HEK293 (cell line): ENCODE data around the gene CPNE2.

Source experiments
- CTCF ChIA-PET: fragments of 350-600 bp; formaldehyde crosslinking; extraction: SDS; loops from one replicate; lab custom pipeline; 2021; ENCODE audit warnings: antibody characterized with exemption; lab: Yijun Ruan, JAX
- POLR2A ChIA-PET: fragments of 300-600 bp; formaldehyde crosslinking; extraction: SDS; loops from one replicate; lab custom pipeline; 2020; ENCODE audit warnings: antibody characterized with exemption, inconsistent platforms; lab: Yijun Ruan, JAX
- H3K27ac ChIP-seq: fragments of 200-500 bp; sonication (Bioruptor generic); 2 replicates; pipeline ENCODE4 v1.5.1; 2014; ENCODE audit warnings: low read depth, low read length, control low read depth, inconsistent platforms; ENCODE audit errors: extremely low read depth
- H3K36me3 ChIP-seq, 2 experiments: fragments of 200-500 bp in 1 of 2; sonication (Bioruptor generic) in 1 of 2; 1 replicate in 1 of 2; 2 replicates in 1 of 2; pipeline ENCODE4 v1.5.1; 2014 to 2017; ENCODE audit warnings: inconsistent platforms in 2 of 2, low read length in 2 of 2; ENCODE audit not compliant: control insufficient read depth in 2 of 2, insufficient read depth in 1 of 2
- H3K4me1 ChIP-seq: fragments of 200-500 bp; sonication (Bioruptor generic); 2 replicates; pipeline ENCODE4 v1.5.1; 2014; ENCODE audit warnings: mild to moderate bottlenecking, low read length, inconsistent platforms; ENCODE audit not compliant: control insufficient read depth, insufficient read depth
- H3K4me3 ChIP-seq: 2 replicates; pipeline ENCODE4 v1.5.1; 2011; ENCODE audit warnings: low read depth, mild to moderate bottlenecking, control low read depth, low read length, moderate library complexity
- H3K9me3 ChIP-seq: fragments of 200-500 bp; sonication (Bioruptor generic); 2 replicates; pipeline ENCODE4 v1.5.1; 2014; ENCODE audit warnings: low read depth, low read length, inconsistent platforms; ENCODE audit not compliant: control insufficient read depth, insufficient read depth
- EGR2 ChIP-seq: fragments of 450-650 bp; formaldehyde crosslinking; IDR thresholded peaks from 2 replicates; pipeline ENCODE4 v1.5.1; 2016; ENCODE audit warnings: low read depth, missing biosample characterization, missing genetic modification characterization
- KLF7 ChIP-seq: fragments of 450-650 bp; formaldehyde crosslinking; IDR thresholded peaks from 2 replicates; pipeline ENCODE4 v1.5.1; 2016; ENCODE audit warnings: missing biosample characterization, missing genetic modification characterization, borderline replicate concordance
- MYNN ChIP-seq: fragments of 450-650 bp; formaldehyde crosslinking; IDR thresholded peaks from 2 replicates; pipeline ENCODE4 v1.5.1; 2016; ENCODE audit warnings: missing biosample characterization, missing genetic modification characterization, borderline replicate concordance
- MZF1 ChIP-seq: fragments of 450-650 bp; formaldehyde crosslinking; IDR thresholded peaks from 2 replicates; pipeline ENCODE4 v1.5.1; 2017; ENCODE audit warnings: missing biosample characterization, missing genetic modification characterization, borderline replicate concordance
- PRDM1 ChIP-seq: fragments of 450-650 bp; formaldehyde crosslinking; IDR thresholded peaks from 2 replicates; pipeline ENCODE4; 2016; ENCODE audit warnings: missing biosample characterization, missing genetic modification characterization
- SCRT2 ChIP-seq: fragments of 450-650 bp; formaldehyde crosslinking; IDR thresholded peaks from 2 replicates; pipeline ENCODE4 v1.5.1; 2016; ENCODE audit warnings: missing biosample characterization, missing genetic modification characterization
- YY1 ChIP-seq: fragments of 450-650 bp; formaldehyde crosslinking; IDR thresholded peaks from 2 replicates; pipeline ENCODE4 v1.5.1; 2018; ENCODE audit warnings: missing biosample characterization, missing genetic modification characterization
- ZBTB10 ChIP-seq: fragments of 450-650 bp; formaldehyde crosslinking; IDR thresholded peaks from 2 replicates; pipeline ENCODE4 v1.5.1; 2016; ENCODE audit warnings: missing biosample characterization, missing genetic modification characterization
- ZBTB11 ChIP-seq: fragments of 450-650 bp; formaldehyde crosslinking; conservative IDR thresholded peaks from 2 replicates; pipeline ENCODE4 v1.5.1; 2016; ENCODE audit warnings: low read depth, missing biosample characterization, missing genetic modification characterization
- ZBTB48 ChIP-seq: fragments of 450-650 bp; formaldehyde crosslinking; IDR thresholded peaks from 2 replicates; pipeline ENCODE4 v1.5.1; 2016; ENCODE audit warnings: missing biosample characterization, missing genetic modification characterization
- ZNF112 ChIP-seq: fragments of 450-650 bp; formaldehyde crosslinking; IDR thresholded peaks from 2 replicates; pipeline ENCODE4 v1.5.0; 2017; ENCODE audit warnings: missing biosample characterization, missing genetic modification characterization
- ZNF174 ChIP-seq: fragments of 450-650 bp; formaldehyde crosslinking; IDR thresholded peaks from 2 replicates; pipeline ENCODE4 v1.5.0; 2017; ENCODE audit warnings: missing biosample characterization, mild to moderate bottlenecking, missing genetic modification characterization
- ZNF221 ChIP-seq: fragments of 450-650 bp; formaldehyde crosslinking; IDR thresholded peaks from 2 replicates; pipeline ENCODE4 v1.5.1; 2017; ENCODE audit warnings: missing biosample characterization, missing genetic modification characterization, borderline replicate concordance
- ZNF239 ChIP-seq: fragments of 450-650 bp; formaldehyde crosslinking; IDR thresholded peaks from 2 replicates; pipeline ENCODE4 v1.5.1; 2016; ENCODE audit warnings: missing biosample characterization, missing genetic modification characterization
- ZNF48 ChIP-seq: fragments of 450-650 bp; formaldehyde crosslinking; IDR thresholded peaks from 2 replicates; pipeline ENCODE4 v1.5.1; 2016; ENCODE audit warnings: missing biosample characterization, missing genetic modification characterization
- ZNF501 ChIP-seq: fragments of 450-650 bp; formaldehyde crosslinking; IDR thresholded peaks from 2 replicates; pipeline ENCODE4 v1.5.1; 2016; ENCODE audit warnings: missing biosample characterization, missing genetic modification characterization
- ZNF529 ChIP-seq: fragments of 450-650 bp; formaldehyde crosslinking; IDR thresholded peaks from 2 replicates; pipeline ENCODE4 v1.5.1; 2017; ENCODE audit warnings: missing genetic modification characterization, missing biosample characterization; ENCODE audit not compliant: insufficient replicate concordance
- ZNF654 ChIP-seq: fragments of 450-650 bp; formaldehyde crosslinking; IDR thresholded peaks from 2 replicates; pipeline ENCODE4 v1.5.1; 2016; ENCODE audit warnings: low read depth, missing biosample characterization, missing genetic modification characterization
- ZNF664 ChIP-seq: fragments of 450-650 bp; formaldehyde crosslinking; IDR thresholded peaks from 2 replicates; pipeline ENCODE4 v1.5.1; 2016; ENCODE audit warnings: missing biosample characterization, missing genetic modification characterization
- ZNF670 ChIP-seq: fragments of 450-650 bp; formaldehyde crosslinking; IDR thresholded peaks from 2 replicates; pipeline ENCODE4 v1.5.1; 2016; ENCODE audit warnings: missing biosample characterization, missing genetic modification characterization, low read depth
- ZNF791 ChIP-seq: fragments of 450-650 bp; formaldehyde crosslinking; IDR thresholded peaks from 2 replicates; pipeline ENCODE4 v1.5.1; 2016; ENCODE audit warnings: missing biosample characterization, missing genetic modification characterization
- TF ChIP-seq, protein P1 (sequence below): fragments of 450-650 bp; formaldehyde crosslinking; IDR thresholded peaks from 2 replicates; pipeline ENCODE4 v1.5.1; 2016; ENCODE audit warnings: missing biosample characterization, missing genetic modification characterization, low read depth

Gene CPNE2

GRCh38 chr16:57172721-57173290 lies 80.4 kb downstream of the CPNE2 start:
- no peaks in the 10 kb centered on the region for H3K9me3 ChIP-seq

DNA sequence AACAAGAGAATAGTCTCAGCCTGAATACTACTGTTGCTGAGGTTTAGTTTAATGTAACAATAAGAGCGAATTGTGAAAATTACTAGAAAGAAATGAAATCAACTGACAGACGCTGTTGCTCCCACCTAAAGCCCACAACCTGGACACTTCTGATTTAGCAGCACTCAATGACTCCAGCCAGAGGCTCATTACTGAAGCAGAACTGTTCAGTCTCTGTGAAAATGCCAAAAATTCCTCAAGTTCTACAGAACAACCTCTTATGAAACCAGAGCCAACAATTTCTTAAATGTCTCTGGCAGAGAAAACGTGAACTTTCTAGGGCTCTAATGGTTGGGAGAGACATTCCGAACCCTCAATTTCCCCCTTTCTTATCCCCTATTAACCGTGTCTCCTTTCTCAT lies 83.5 kb downstream of the CPNE2 start:
- no peak overlapping the region for H3K4me3 ChIP-seq
- peaks cover 3 to 28% of the 10 kb centered on the region in 2 experiments for H3K36me3 ChIP-seq
- ChIA-PET CTCF (no interaction called here), POLR2A (no interaction called here)
- peaks cover 13% of the 10 kb centered on the region for H3K4me1 ChIP-seq
- H3K9me3 ChIP-seq, result no peaks in the 10 kb centered on the region
- no peak overlapping the region for H3K27ac ChIP-seq
- TF ChIP-seq MYNN (tag by site-specific recombination) (no peak), SCRT2 (tag by site-specific recombination) (no peak), MZF1 (tag by site-specific recombination) (no peak), ZNF501 (no peak), KLF7 (no peak), ZNF221 (tag by site-specific recombination) (no peak), ZNF664 (tag by site-specific recombination) (no peak), EGR2 (tag by site-specific recombination) (no peak), PRDM1 (tag by site-specific recombination) (no peak), ZNF529 (tag by site-specific recombination) (no peak), ZNF48 (no peak), ZNF670 (tag by site-specific recombination) (no peak), ZNF112 (tag by site-specific recombination) (no peak), ZNF239 (tag by site-specific recombination) (no peak)

More at GRCh38 chr16:57172721-57173290, 80.4 kb downstream of the CPNE2 start:
- ChIA-PET POLR2A (no interaction called here), CTCF (interaction anchor here (0.7 kb wide), 2 partner anchors 80 to 595 kb away, joined by 4 to 6 read pairs; no protein-coding TSS in a partner anchor)
- Histone ChIP-seq H3K4me1 (no peaks in the 10 kb centered on the region), H3K27ac (no peak overlapping the region), H3K4me3 (no peak overlapping the region), H3K36me3 (peaks cover 13 to 44% of the 10 kb centered on the region in 2 experiments)
- TF ChIP-seq, protein P1, sequence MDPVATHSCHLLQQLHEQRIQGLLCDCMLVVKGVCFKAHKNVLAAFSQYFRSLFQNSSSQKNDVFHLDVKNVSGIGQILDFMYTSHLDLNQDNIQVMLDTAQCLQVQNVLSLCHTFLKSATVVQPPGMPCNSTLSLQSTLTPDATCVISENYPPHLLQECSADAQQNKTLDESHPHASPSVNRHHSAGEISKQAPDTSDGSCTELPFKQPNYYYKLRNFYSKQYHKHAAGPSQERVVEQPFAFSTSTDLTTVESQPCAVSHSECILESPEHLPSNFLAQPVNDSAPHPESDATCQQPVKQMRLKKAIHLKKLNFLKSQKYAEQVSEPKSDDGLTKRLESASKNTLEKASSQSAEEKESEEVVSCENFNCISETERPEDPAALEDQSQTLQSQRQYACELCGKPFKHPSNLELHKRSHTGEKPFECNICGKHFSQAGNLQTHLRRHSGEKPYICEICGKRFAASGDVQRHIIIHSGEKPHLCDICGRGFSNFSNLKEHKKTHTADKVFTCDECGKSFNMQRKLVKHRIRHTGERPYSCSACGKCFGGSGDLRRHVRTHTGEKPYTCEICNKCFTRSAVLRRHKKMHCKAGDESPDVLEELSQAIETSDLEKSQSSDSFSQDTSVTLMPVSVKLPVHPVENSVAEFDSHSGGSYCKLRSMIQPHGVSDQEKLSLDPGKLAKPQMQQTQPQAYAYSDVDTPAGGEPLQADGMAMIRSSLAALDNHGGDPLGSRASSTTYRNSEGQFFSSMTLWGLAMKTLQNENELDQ (tag by site-specific recombination), result no peak
- no peak for TF ChIP-seq YY1 (tag by site-specific recombination)
- TF ChIP-seq ZBTB11, result no peak
- no peak for TF ChIP-seq ZBTB48 (tag by site-specific recombination)
- TF ChIP-seq ZNF174 (tag by site-specific recombination), result no peak
- TF ChIP-seq MYNN (tag by site-specific recombination), result no peak
- TF ChIP-seq ZNF791 (tag by site-specific recombination), result no peak
- no peak for TF ChIP-seq ZBTB10 (tag by site-specific recombination)
- no peak for TF ChIP-seq ZNF654
